WI38 (cell line): ENCODE results near the gene STK32C.

Experiments used
- H3K4me3 ChIP-seq: 2 replicates; pipeline ENCODE4 v1.5.1; 2011; ENCODE audit warnings: low read depth, mild to moderate bottlenecking, control low read depth, low read length
- CTCF ChIP-seq: IDR thresholded peaks from 2 replicates; pipeline ENCODE4 v1.5.1; 2012; ENCODE audit warnings: low read depth, mild to moderate bottlenecking, control low read depth, low read length

The STK32C gene

GRCh38 chr10:132246296-132246695 is 61.5 kb downstream of the STK32C start:
- TF ChIP-seq CTCF = no peak
- H3K4me3 ChIP-seq = no peak overlapping the region

DNA sequence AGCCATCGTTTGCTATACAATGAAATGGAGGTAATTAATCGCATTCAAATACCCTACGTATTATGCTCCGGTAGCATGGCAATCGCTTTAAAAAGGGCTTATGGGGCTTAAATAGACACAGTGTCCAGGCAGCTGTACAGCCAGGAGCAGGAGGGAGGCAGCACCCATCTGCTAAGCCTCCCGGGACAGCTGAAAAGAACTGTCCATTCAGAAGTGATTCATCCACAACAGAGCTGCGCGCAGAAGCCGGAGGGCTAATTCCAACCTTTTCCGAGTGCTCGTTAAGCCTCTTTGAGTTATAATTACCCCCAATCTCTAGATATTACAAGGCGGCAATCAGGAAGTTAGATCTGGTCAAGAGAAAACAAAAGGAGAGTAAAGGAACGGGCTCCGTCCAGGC is 62.7 kb downstream of the STK32C start:
- no peak for TF ChIP-seq CTCF
- no peak overlapping the region for H3K4me3 ChIP-seq

DNA sequence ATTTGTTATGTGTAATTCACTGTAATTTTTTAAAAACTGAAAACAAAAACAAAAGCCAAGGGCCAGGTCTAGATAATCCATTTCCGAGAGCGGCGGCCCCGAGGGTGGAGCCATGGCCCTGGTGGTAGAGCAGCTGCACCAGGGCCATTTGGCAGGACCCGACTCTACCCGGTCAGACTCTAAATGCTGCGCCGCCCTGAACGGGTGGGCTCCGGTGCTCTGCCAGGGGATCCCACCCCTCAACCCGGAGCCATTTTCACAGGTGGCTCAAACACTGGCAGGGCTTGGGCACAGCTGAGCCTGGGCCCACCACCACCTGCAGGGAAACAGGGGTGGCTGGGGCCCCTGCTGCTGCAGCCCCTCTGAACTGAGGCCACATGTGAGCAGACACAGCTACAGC is 64.1 kb downstream of the STK32C start:
- no peak for TF ChIP-seq CTCF
- no peak overlapping the region for H3K4me3 ChIP-seq

DNA sequence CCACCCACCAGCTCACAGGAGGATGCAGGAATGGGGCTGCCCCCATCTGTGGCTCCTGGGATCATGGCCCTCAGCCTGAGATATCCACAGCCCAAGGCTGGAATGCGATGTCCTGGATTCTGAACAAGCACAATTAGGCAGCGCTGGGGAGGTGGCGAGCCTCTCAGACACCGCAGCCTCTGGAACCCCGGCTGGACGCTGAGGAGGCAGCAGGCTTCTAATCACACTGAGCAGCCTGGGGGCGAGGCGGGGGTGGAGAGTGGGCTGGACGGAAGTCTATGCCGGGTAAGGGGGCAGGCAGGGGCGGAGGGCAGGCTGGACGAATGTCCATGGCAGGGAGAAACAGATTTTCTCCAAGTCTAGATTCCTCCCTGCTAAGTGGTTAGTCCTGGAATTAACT is 64.6 kb downstream of the STK32C start:
- H3K4me3 ChIP-seq = no peak overlapping the region
- no peak for TF ChIP-seq CTCF

- H3K4me3 ChIP-seq = no peak overlapping the region
- TF ChIP-seq CTCF = no peak
Observed at GRCh38 chr10:132242103-132242840, 65.5 kb downstream of the STK32C start.

GRCh38 chr10:132241496-132241895 is 66.3 kb downstream of the STK32C start:
- no peak for TF ChIP-seq CTCF
- no peak overlapping the region for H3K4me3 ChIP-seq

- no peak overlapping the region for H3K4me3 ChIP-seq
- no peak for TF ChIP-seq CTCF
Observed at GRCh38 chr10:132241086-132241485, 66.7 kb downstream of the STK32C start.
